NCI-H1105 (cell line): ENCODE results near the gene SLC29A2.
"Not testable (repeated sequence)": the region's sequence is repeated elsewhere in the genome, so short reads cannot be mapped to it uniquely, and the experiment has no call there.

Experiments
- DNase-seq: peaks from one replicate; lab custom pipeline; 2025; lab: John Stamatoyannopoulos, UW

Gene SLC29A2

DNA sequence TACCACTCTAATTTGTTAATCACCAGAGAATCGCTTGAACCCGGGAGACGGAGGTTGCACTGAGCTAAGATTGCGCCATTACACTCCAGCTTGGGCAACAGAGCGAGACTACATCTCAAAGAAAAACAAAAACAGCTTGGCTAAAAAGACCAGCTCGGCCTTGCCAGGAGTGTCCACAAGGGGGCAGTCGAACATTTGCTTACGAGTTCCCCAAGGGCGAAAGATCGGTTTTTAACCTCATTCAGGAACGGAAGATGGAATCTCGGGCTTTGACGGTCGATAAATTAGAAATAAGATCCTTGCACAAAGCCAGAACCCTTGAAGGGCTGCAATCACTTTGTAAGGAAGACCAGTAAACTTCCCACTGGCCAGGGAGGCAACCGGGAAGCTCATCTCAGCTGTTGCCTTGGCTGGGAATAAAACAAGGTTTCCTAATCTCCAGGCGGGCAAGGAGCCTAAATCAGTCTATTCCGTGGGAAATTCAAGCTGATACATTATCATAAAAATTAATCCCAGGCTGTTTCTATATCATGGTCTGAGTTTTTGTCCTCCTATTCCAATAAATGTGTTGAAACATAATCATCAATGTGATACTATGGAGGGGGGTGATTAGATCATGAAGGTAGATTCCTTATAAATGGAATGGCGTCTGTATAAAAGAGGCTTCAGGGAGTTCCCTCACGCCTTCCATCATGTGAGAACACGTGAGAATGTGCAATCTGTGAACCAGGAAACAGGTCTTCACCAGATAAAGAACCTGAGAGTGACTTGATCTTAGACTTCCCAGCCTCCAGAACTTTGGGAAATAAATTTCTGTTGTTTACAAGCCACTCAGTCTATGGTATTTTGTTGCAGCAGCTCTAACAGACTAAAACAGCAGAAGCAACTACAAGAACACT lies 14.9 kb upstream of the SLC29A2 start:
- peak; percentile 85 for DNase-seq

DNA sequence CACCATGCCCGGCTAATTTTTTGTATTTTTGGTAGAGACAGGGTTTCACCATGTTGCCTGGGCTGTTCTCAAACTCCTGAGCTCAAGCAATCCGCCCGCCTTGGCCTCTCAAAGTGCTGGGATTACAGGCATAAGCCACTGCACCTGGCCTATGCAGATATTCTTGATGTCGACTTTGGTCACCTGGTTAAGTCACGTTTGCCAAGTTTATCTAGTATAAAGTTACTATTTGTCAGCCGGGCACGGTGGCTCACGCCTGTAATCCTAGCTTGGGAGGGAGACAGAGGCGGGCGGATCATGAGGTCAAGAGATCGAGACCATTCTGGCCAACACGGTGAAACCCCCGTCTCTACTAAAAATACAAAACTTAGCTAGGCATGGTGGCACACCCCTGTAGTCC lies 12.8 kb upstream of the SLC29A2 start:
- DNase-seq, result not testable (repeated sequence)

- DNase-seq, result not testable (repeated sequence)
Observed at GRCh38 chr11:66380264-66380663, 8.7 kb upstream of the SLC29A2 start.

GRCh38 chr11:66373690-66374287 lies 2.2 kb upstream of the SLC29A2 start:
- not testable (repeated sequence) for DNase-seq

GRCh38 chr11:66373265-66373664 lies 1.7 kb upstream of the SLC29A2 start:
- no peak for DNase-seq

DNA sequence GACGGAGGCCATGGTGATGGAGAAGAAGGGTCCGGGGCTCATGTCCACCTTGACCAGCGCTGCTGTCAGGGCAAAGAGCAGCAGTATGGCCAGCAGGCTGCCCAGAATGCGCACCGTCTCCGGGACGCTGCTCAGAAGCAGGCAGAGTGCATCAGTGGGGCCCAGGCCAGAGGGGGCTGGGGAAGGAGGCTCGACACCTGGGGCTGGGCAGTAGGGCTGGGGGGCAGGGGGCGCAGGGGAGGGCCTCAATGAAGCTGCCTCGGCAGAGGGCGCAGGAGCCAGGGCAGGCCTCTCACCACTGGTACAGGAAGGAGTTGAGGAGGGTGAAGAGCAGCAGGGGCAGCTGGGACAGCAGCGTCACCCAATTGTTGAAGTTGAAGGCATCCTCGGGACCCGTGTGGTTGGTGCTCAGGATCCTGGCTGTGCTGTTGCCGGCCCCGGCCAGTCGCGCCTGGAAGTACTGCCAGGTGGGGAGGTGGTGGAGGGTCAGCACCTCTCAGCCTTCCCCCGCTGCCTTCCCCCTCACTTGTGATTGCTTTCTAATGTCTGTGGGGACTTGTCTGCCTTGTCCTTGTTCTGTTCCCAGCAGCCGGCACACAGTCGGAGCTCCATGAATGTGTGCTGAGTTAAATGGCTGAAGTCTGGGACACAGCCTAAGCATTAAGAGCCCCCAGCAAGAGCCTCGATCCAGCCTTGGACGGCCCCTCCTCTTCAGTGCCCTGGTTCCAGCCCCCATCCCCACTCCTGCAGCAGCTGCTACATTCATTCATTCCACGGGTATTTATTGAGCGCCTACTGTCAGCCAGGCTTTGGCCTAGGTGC lies 2.3 kb downstream of the SLC29A2 start:
- DNase-seq, result no peak

DNA sequence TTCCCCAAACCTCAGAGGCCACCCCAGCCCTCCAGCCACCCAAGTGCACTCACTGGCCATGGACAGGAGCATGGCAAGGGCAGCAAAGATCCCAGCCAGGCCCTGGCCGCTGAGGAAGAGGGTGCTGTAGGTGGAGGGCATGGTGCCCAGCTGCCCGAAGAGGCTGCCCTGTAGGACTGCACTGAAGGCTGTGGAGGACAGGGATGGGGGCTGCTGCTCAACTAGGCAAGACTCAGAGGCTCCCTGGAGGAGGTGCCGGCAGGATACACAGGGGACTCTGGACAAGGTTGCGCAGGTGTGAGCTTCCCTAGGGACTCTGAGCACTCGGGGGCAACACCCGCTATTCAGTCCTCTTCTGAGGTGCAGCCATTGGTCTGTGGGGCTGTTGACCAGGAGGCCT lies 3.1 kb downstream of the SLC29A2 start:
- no peak for DNase-seq

DNA sequence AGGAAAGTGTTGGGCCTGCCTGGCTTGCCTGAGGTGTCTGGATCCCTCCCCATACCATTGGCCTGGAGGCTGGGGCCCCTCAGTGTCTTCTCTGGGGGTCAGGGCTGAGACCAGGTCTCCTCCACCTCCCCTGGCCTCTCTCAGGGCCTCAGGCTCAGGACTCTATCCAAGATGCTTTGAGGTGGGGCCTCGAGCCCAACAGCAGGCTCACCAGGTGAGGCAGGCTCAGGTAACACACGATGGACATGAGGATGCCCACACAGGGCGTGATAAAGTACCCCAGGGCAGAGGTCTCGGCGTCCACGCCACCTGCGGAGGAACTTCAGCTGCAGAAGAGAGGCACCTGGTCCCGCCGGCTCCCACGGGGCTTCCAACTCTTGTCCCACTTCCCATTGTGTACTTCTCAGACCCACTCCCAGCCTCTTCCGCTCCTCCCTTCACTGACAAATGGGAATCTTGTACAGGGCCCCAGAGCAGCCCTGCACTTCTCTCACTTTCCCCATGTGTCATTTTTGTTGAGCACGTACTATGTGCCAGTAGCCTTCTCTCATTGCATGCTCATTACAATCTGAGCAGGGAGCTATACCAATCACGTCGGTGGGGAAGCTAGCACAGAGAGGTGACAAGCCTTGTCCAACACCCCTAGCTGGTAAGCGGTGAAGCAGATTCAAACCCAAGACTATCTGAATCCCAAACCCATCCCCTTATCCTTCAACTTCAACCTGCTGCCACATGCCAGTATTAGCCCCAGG lies 3.8 kb downstream of the SLC29A2 start:
- no peak for DNase-seq

DNA sequence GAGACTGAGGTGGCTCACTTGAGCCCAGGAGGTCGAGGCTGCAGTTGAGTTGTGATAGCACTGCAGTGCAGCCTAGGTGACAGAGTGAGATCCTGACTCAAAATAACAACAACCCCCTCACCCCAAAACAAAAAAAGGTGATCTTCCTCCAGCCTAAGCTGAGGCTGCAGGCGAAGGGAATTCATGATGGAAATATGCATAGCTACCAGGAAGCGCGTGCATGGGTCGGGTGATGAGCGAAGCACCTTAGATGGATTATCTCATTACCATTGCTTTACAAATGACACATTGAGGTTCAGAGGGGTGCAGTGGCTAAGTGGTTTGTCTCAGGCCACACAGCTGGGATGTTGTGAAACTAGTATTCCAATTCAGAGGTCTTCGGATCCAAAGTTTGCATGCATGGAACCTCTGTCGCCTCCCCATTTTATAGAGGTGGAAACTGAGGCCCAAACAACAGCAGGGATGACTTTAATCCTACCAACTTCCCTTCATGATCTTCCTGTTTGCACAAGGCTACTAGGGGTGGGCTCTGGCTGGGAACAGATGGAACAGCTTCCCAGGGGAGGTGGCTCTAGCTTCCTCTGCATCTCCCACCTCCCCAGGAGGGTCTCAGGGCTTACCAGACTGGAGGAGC lies 4.6 kb downstream of the SLC29A2 start:
- DNase-seq, result no peak

DNA sequence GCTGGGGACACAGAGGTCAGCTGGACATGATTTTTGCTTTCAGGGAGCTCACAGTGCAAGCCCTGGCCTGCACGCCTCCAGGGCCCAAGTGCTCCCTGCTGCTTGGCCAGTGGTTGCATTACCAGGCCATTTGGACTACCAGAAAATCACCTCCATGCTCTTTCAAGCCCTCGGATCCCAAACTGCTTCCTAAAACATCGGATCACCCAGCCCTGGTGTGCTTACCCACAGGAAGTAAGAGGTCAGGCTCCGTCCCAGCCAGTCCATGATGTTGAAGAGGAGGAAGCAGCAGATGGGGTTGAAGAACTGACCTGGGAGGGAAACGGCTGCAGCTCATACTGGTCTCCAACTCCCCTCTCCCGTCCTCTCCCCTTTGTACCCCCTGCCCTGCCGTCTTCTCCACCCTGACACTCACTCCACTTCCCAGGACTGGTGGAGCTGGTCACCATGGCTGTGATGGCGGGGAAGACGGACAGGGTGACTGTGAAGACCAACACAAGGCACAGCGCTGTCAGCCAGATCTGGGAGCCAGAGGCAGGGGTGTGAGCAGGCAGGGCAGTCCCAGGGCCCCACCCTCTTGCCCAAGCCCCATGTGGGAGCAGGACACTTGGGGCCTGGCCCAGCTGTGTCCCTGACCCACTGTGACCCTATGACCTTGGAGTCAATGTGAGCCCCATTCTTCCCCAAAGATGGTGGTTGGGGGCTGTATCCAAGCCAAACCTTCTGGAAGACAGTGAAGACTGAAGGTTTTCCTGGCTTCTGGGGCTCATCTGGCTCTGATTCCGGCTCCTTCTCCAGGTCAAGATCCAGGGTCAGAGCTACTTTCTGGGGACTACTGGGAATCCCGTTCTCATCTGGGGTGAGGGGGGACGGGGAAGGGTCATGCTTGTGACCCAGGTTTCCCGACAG lies 5.6 kb downstream of the SLC29A2 start:
- DNase-seq, result no peak

GRCh38 chr11:66365166-66365565 lies 6.4 kb downstream of the SLC29A2 start:
- no peak for DNase-seq

GRCh38 chr11:66363805-66364535 lies 7.6 kb downstream of the SLC29A2 start:
- no peak for DNase-seq

DNA sequence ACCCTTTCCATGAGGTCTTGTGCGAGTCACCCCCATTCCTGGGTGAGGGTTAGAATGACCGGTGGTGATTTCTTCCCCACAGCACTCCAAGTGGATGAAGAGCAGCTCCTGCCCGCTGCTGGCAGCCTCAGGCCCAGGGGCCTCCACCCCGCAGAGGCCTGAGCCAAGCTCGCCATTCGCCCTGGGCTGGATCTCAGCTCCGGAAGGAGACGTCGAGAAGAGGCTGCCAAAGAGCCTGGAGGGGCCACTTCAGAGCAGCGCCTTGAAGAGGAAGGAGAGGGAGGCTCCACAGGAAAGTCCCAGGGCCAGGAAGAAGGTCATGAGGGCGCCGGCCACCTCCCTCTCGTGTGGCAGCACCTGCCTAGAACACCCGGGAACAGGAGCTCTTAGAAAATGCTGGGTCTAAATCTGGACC lies 8.4 kb downstream of the SLC29A2 start:
- DNase-seq, result no peak

GRCh38 chr11:66362481-66363147 lies 8.9 kb downstream of the SLC29A2 start:
- DNase-seq, result no peak

GRCh38 chr11:66361502-66361941 lies 10.0 kb downstream of the SLC29A2 start:
- DNase-seq, result no peak

DNA sequence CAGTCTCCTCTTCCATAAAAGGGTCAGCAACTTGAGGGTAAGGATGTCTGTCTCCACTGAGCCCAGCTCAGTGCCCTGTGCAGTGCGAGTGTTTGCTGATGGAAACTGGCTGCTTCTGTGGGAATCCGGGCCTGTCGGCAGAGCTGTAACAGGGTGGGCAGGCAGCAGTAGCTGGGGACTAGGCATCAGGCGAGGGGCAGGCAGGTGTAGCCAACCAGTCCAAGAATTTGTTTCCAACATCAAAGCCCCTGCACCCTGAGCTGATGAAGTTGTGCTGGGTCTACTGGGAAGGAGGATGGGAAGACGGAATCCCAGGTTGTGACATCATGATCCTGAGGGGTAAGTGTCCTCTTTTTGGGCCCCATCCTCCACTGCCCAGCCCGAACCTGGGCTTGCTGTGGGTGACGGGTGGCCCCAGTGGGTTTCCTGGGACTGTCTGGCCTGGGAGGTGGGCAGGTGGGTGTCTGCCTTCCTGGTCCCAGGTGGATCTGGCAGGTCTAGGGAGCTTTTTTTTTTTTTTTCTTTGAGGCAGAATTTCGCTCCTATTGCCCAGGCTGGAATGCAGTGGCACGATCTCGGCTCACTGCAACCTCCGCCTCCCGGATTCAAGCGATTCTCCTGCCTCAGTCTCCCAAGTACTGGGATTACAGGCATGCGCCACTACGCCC lies 11.0 kb downstream of the SLC29A2 start:
- no peak for DNase-seq

DNA sequence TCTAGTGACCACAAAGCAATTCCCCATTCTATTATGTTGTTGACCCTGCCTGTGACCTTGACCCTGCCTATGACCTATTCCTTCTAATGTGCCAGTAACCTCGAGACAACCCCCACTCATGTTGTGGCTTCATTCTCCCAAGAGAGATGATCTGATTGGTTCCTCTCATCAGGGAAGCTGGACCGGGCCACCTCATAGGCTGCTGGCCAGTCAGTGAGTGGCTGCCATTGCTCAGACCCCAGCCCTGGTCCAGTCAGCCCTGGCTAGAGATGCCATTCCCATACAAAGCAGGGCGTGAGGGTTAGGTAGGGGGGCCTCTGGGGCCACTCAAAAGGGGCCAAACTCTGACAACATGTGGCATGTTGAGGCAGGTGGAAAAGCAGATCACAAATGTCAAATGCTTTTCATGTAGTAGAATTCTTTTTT lies 11.9 kb downstream of the SLC29A2 start:
- no peak for DNase-seq

GRCh38 chr11:66350560-66351235 lies 20.9 kb downstream of the SLC29A2 start:
- not testable (repeated sequence) for DNase-seq
